ENCODE data around the gene AFDN. TPM values are rescaled to one million over a fixed set of nuclear protein-coding genes. Genes with fewer than 3 reads are reported as not detected.
"Not testable (repeated sequence)": the region's sequence is repeated elsewhere in the genome, so short reads cannot be mapped to it uniquely, and the experiment has no call there.

The AFDN gene
- total RNA-seq, 1 donor from 2014 or later: 75.9 TPM

GRCh38 chr6:167974640-167975344, 148.1 kb downstream of the AFDN start:
- no peaks in the 10 kb centered on the region for H3K9me3 Mint-ChIP-seq
- DNase-seq (ENCODE audit: low spot score): no peak
- H3K4me3 Mint-ChIP-seq: no peak overlapping the region
- intact Hi-C loops (cut with micrococcal nuclease): no loop called here
- no peaks in the 10 kb centered on the region for H3K27me3 Mint-ChIP-seq (ENCODE audit: insufficient read depth)
- no peak overlapping the region for H3K27ac Mint-ChIP-seq
- peaks cover 2% of the 10 kb centered on the region for H3K36me3 Mint-ChIP-seq (ENCODE audit: low read depth)
- no peaks in the 10 kb centered on the region for H3K4me1 Mint-ChIP-seq (ENCODE audit: low read depth)

- intact Hi-C loops (cut with micrococcal nuclease): no loop called here
- Mint-ChIP-seq H3K9me3 (no peaks in the 10 kb centered on the region), H3K27me3 (ENCODE audit: insufficient read depth) (no peaks in the 10 kb centered on the region), H3K27ac (no peak overlapping the region), H3K4me3 (no peak overlapping the region), H3K36me3 (ENCODE audit: low read depth) (no peaks in the 10 kb centered on the region), H3K4me1 (ENCODE audit: low read depth) (no peaks in the 10 kb centered on the region)
- no peak for DNase-seq (ENCODE audit: low spot score)
Measured at GRCh38 chr6:167975458-167975857, 148.7 kb downstream of the AFDN start.

GRCh38 chr6:167976116-167976657, 149.5 kb downstream of the AFDN start:
- H3K27ac Mint-ChIP-seq; DNase-seq (ENCODE audit: low spot score); intact Hi-C loops (cut with micrococcal nuclease); H3K36me3 Mint-ChIP-seq (ENCODE audit: low read depth); H3K9me3 Mint-ChIP-seq; H3K27me3 Mint-ChIP-seq (ENCODE audit: insufficient read depth); H3K4me1 Mint-ChIP-seq (ENCODE audit: low read depth); H3K4me3 Mint-ChIP-seq: not testable (repeated sequence)

GRCh38 chr6:167976708-167977107, 150.0 kb downstream of the AFDN start:
- Mint-ChIP-seq H3K9me3 (no peaks in the 10 kb centered on the region), H3K36me3 (ENCODE audit: low read depth) (no peaks in the 10 kb centered on the region), H3K27me3 (ENCODE audit: insufficient read depth) (peaks cover 4% of the 10 kb centered on the region), H3K4me1 (ENCODE audit: low read depth) (no peaks in the 10 kb centered on the region), H3K4me3 (no peak overlapping the region), H3K27ac (no peak overlapping the region)
- no peak for DNase-seq (ENCODE audit: low spot score)
- intact Hi-C loops (cut with micrococcal nuclease): no loop called here

- H3K27me3 Mint-ChIP-seq (ENCODE audit: insufficient read depth): peaks cover 4% of the 10 kb centered on the region
- no peak for DNase-seq (ENCODE audit: low spot score)
- intact Hi-C loops (cut with micrococcal nuclease): no loop called here
- H3K36me3 Mint-ChIP-seq (ENCODE audit: low read depth): no peaks in the 10 kb centered on the region
- no peak overlapping the region for H3K27ac Mint-ChIP-seq
- H3K4me1 Mint-ChIP-seq (ENCODE audit: low read depth): no peaks in the 10 kb centered on the region
- no peak overlapping the region for H3K4me3 Mint-ChIP-seq
- H3K9me3 Mint-ChIP-seq: no peaks in the 10 kb centered on the region
Measured at GRCh38 chr6:167977717-167978467, 151.2 kb downstream of the AFDN start.

GRCh38 chr6:167978607-167979006, 151.9 kb downstream of the AFDN start:
- Mint-ChIP-seq H3K4me3 (no peak overlapping the region), H3K4me1 (ENCODE audit: low read depth) (no peaks in the 10 kb centered on the region), H3K27me3 (ENCODE audit: insufficient read depth) (peaks cover 4% of the 10 kb centered on the region), H3K36me3 (ENCODE audit: low read depth) (no peaks in the 10 kb centered on the region), H3K9me3 (no peaks in the 10 kb centered on the region), H3K27ac (no peak overlapping the region)
- DNase-seq (ENCODE audit: low spot score): no peak
- intact Hi-C loops (cut with micrococcal nuclease): no loop called here

GRCh38 chr6:167979436-167980139, 152.9 kb downstream of the AFDN start:
- Mint-ChIP-seq H3K4me3 (no peak overlapping the region), H3K4me1 (ENCODE audit: low read depth) (no peaks in the 10 kb centered on the region), H3K9me3 (no peaks in the 10 kb centered on the region), H3K36me3 (ENCODE audit: low read depth) (no peaks in the 10 kb centered on the region), H3K27me3 (ENCODE audit: insufficient read depth) (peaks cover 4% of the 10 kb centered on the region), H3K27ac (no peak overlapping the region)
- no peak for DNase-seq (ENCODE audit: low spot score)
- intact Hi-C loops (cut with micrococcal nuclease): no loop called here

- Mint-ChIP-seq H3K9me3 (no peaks in the 10 kb centered on the region), H3K4me1 (ENCODE audit: low read depth) (no peaks in the 10 kb centered on the region), H3K4me3 (no peak overlapping the region), H3K27me3 (ENCODE audit: insufficient read depth) (peaks cover 4% of the 10 kb centered on the region), H3K27ac (no peak overlapping the region), H3K36me3 (ENCODE audit: low read depth) (no peaks in the 10 kb centered on the region)
- intact Hi-C loops (cut with micrococcal nuclease): no loop called here
- DNase-seq (ENCODE audit: low spot score): no peak
Measured at GRCh38 chr6:167980911-167981580, 154.3 kb downstream of the AFDN start.

- no peaks in the 10 kb centered on the region for H3K36me3 Mint-ChIP-seq (ENCODE audit: low read depth)
- no peaks in the 10 kb centered on the region for H3K4me1 Mint-ChIP-seq (ENCODE audit: low read depth)
- H3K4me3 Mint-ChIP-seq: no peak overlapping the region
- H3K27ac Mint-ChIP-seq: no peak overlapping the region
- intact Hi-C loops (cut with micrococcal nuclease): no loop called here
- DNase-seq (ENCODE audit: low spot score): no peak
- H3K9me3 Mint-ChIP-seq: no peaks in the 10 kb centered on the region
- H3K27me3 Mint-ChIP-seq (ENCODE audit: insufficient read depth): peaks cover 4% of the 10 kb centered on the region
Measured at GRCh38 chr6:167981916-167982462, 155.3 kb downstream of the AFDN start.

- Mint-ChIP-seq H3K4me1 (ENCODE audit: low read depth) (no peaks in the 10 kb centered on the region), H3K27me3 (ENCODE audit: insufficient read depth) (peaks cover 4% of the 10 kb centered on the region), H3K36me3 (ENCODE audit: low read depth) (no peaks in the 10 kb centered on the region), H3K27ac (no peak overlapping the region), H3K9me3 (no peaks in the 10 kb centered on the region), H3K4me3 (no peak overlapping the region)
- intact Hi-C loops (cut with micrococcal nuclease): no loop called here
- no peak for DNase-seq (ENCODE audit: low spot score)
Measured at GRCh38 chr6:167984144-167984719, 157.5 kb downstream of the AFDN start.

- Mint-ChIP-seq H3K27ac (no peak overlapping the region), H3K36me3 (ENCODE audit: low read depth) (no peaks in the 10 kb centered on the region)
Measured at GRCh38 chr6:167984876-167985604, 158.3 kb downstream of the AFDN start.

More at GRCh38 chr6:167984876-167985604, 158.3 kb downstream of the AFDN start:
- Mint-ChIP-seq H3K27me3 (ENCODE audit: insufficient read depth) (peaks cover 4% of the 10 kb centered on the region), H3K9me3 (no peaks in the 10 kb centered on the region), H3K4me1 (ENCODE audit: low read depth) (no peaks in the 10 kb centered on the region), H3K4me3 (no peak overlapping the region)
- intact Hi-C loops (cut with micrococcal nuclease): no loop called here
- no peak for DNase-seq (ENCODE audit: low spot score)
